Measurements from ENCODE around the gene ASPSCR1. TPM values are rescaled to one million over a fixed set of nuclear protein-coding genes. Genes with fewer than 3 reads are reported as not detected.

Gene ASPSCR1
- total and polyA plus RNA-seq, 9 of the 15 experiments (the other 6 are each of a cell fraction or from before 2014, with no cell fraction given), result 0.90 to 36.9 (median 11.6) TPM

- TF ChIP-seq ZMIZ1 (IDR thresholded peaks at IDR 0.05; ENCODE audit: low read depth in 2 of 2, low read length in 2 of 2) (no peak), POLR2A (conservative IDR thresholded peaks at IDR 0.05) (no peak), ZNF584 (CRISPR knock-in tag; IDR thresholded peaks at IDR 0.05; ENCODE audit: low read depth) (no peak), ILK (tag; IDR thresholded peaks at IDR 0.05; ENCODE audit: borderline replicate concordance, low read depth) (no peak), ZNF174 (CRISPR knock-in tag; IDR thresholded peaks at IDR 0.05) (no peak), XRCC3 (IDR thresholded peaks at IDR 0.05) (no peak), SRSF3 (IDR thresholded peaks at IDR 0.05; ENCODE audit: insufficient read depth, low read length) (no peak), TCFL5 (CRISPR knock-in tag; conservative IDR thresholded peaks at IDR 0.05) (no peak), NFXL1 (CRISPR knock-in tag; IDR thresholded peaks at IDR 0.05) (no peak), CCNT2 (IDR thresholded peaks at IDR 0.05; ENCODE audit: borderline replicate concordance, extremely low read depth, insufficient read length, low read depth, low read length) (peak; percentile 79), ELK1 (CRISPR knock-in tag; IDR thresholded peaks at IDR 0.05) (no peak), KAT8 (IDR thresholded peaks at IDR 0.05; ENCODE audit: low read depth) (no peak), BRF2 (IDR thresholded peaks at IDR 0.05; ENCODE audit: borderline replicate concordance, insufficient read depth, insufficient read length) (no peak), THAP12 (CRISPR knock-in tag; IDR thresholded peaks at IDR 0.05) (peak; percentile 2; the same call in 1 of the 2 replicates), FOXP1 (CRISPR knock-in tag; IDR thresholded peaks at IDR 0.05) (peak; percentile 28; the same call in 1 of the 2 replicates), ZNF57 (CRISPR knock-in tag; IDR thresholded peaks at IDR 0.05) (no peak), ZNF780A (CRISPR knock-in tag; IDR thresholded peaks at IDR 0.05) (no peak), RBM22 (IDR thresholded peaks at IDR 0.05; ENCODE audit: low read depth, low read length, poor library complexity, severe bottlenecking) (no peak)
These were observed 49.5 kb upstream of the ASPSCR1 start, which contains the start of gene MAFG (continued) for GRCh38 chr17:81927653-81928543.

All from K562 (cell line).